HepG2 (cell line): Measurements from ENCODE around the gene ZNF10. TPM values are rescaled to one million over a fixed set of nuclear protein-coding genes. Genes with fewer than 3 reads are reported as not detected.

Source experiments
- ATF1 ChIP-seq: IDR thresholded peaks from 2 replicates; pipeline ENCODE4 v1.6.1; 2016; ENCODE audit warnings: mild to moderate bottlenecking, control low read depth
- ATRX ChIP-seq: sonication (generic); formaldehyde crosslinking; IDR thresholded peaks from 2 replicates; pipeline ENCODE4 v1.4.0; 2020; ENCODE audit warnings: missing genetic modification reagents, borderline replicate concordance
- DNMT1 ChIP-seq: sonication (generic); formaldehyde crosslinking; IDR thresholded peaks from 2 replicates; pipeline ENCODE4 v1.5.1; 2020; ENCODE audit warnings: mild to moderate bottlenecking, missing genetic modification reagents
- JUND ChIP-seq: sonication (generic); formaldehyde crosslinking; IDR thresholded peaks from 2 replicates; pipeline ENCODE4 v1.8.0; 2022; ENCODE audit warnings: mild to moderate bottlenecking, missing genetic modification reagents
- KLF15 ChIP-seq: sonication (generic); formaldehyde crosslinking; IDR thresholded peaks from 2 replicates; pipeline ENCODE4 v1.8.1; 2023; ENCODE audit warnings: borderline replicate concordance, mild to moderate bottlenecking, inconsistent platforms, missing genetic modification reagents, mixed read lengths
- NPAS2 ChIP-seq: sonication (generic); formaldehyde crosslinking; IDR thresholded peaks from 2 replicates; pipeline ENCODE4 v1.8.0; 2022; ENCODE audit warnings: mild to moderate bottlenecking, missing genetic modification reagents, borderline replicate concordance
- RXRA ChIP-seq: sonication (generic); formaldehyde crosslinking; IDR thresholded peaks from 2 replicates; pipeline ENCODE4 v1.5.1; 2020; ENCODE audit warnings: missing genetic modification reagents
- SMC3 ChIP-seq: IDR thresholded peaks from 2 replicates; pipeline ENCODE4 v1.6.1; 2011; ENCODE audit warnings: low read length, improper control_type of control experiment
- SNAPC2 ChIP-seq: sonication (generic); formaldehyde crosslinking; IDR thresholded peaks from 2 replicates; pipeline ENCODE4 v1.8.1; 2022; ENCODE audit warnings: mild to moderate bottlenecking, missing genetic modification reagents
- SOX6 ChIP-seq, 2 experiments: fragments of 450-650 bp in 1 of 2; sonication (generic) in 1 of 2; formaldehyde crosslinking in 1 of 2; IDR thresholded peaks; 2 replicates each; pipeline versions ENCODE4 v1.4.0 to v1.6.1; 2017 to 2020; ENCODE audit warnings: antibody characterized with exemption in 1 of 2, mild to moderate bottlenecking in 1 of 2, missing genetic modification reagents in 1 of 2
- ZBTB7B ChIP-seq: sonication (generic); formaldehyde crosslinking; IDR thresholded peaks from 2 replicates; pipeline ENCODE4 v1.4.0; 2020; ENCODE audit warnings: missing genetic modification reagents
- ZNF33A ChIP-seq: sonication (generic); formaldehyde crosslinking; IDR thresholded peaks from 2 replicates; pipeline ENCODE4 v1.5.1; 2020; ENCODE audit warnings: missing genetic modification reagents, mild to moderate bottlenecking, moderate library complexity, borderline replicate concordance
- ZNF446 ChIP-seq: sonication (generic); formaldehyde crosslinking; IDR thresholded peaks from 2 replicates; pipeline ENCODE4 v1.5.0; 2020; ENCODE audit warnings: mild to moderate bottlenecking, missing genetic modification reagents
- ZNF567 ChIP-seq: sonication (generic); formaldehyde crosslinking; IDR thresholded peaks from 2 replicates; pipeline ENCODE4 v1.8.1; 2023; ENCODE audit warnings: mild to moderate bottlenecking, missing genetic modification reagents, borderline replicate concordance
- ZNF629 ChIP-seq: sonication (generic); formaldehyde crosslinking; conservative IDR thresholded peaks from 2 replicates; pipeline ENCODE4 v1.5.0; 2020; ENCODE audit warnings: missing genetic modification reagents
- ZNF737 ChIP-seq: sonication (generic); formaldehyde crosslinking; IDR thresholded peaks from 2 replicates; pipeline ENCODE4 v1.5.0; 2020; ENCODE audit warnings: missing genetic modification reagents, mild to moderate bottlenecking, borderline replicate concordance
- ZSCAN31 ChIP-seq: sonication (generic); formaldehyde crosslinking; IDR thresholded peaks from 2 replicates; pipeline ENCODE4 v1.5.0; 2020; ENCODE audit warnings: low read depth, mild to moderate bottlenecking, missing genetic modification reagents
- polyA plus RNA-seq, 8 experiments: library from polyadenylated mRNA; depleted of rRNA in 3 of 8; stranded (reverse) in 7 of 8; unstranded in 1 of 8; fragments of >200 nt; fragmentation: Illumina TruSeq in 4 of 8; extraction: Trizol in 4 of 8; gene quantifications; 2 replicates each; pipeline versions ENCODE4 v1.2.1 to v1.2.3, GENCODE V29; 2011 to 2016; ENCODE audit warnings: low read depth in 4 of 8, missing spikeins in 1 of 8, mixed read lengths in 1 of 8; ENCODE audit not compliant: insufficient read depth in 1 of 8
- total RNA-seq, 5 experiments: library from RNA; depleted of rRNA; stranded (reverse); fragments of >200 nt; fragmentation: Illumina TruSeq; extraction: Trizol; gene quantifications; 2 replicates each; pipeline ENCODE4 v1.2.3, GENCODE V29; 2016; ENCODE audit warnings: low read depth in 1 of 5
- TF ChIP-seq, protein P1 (sequence below): sonication (generic); formaldehyde crosslinking; IDR thresholded peaks from 2 replicates; pipeline ENCODE4 v1.4.0; 2020; ENCODE audit warnings: mild to moderate bottlenecking, missing genetic modification reagents
- TF ChIP-seq, protein P2 (sequence below): sonication (generic); formaldehyde crosslinking; IDR thresholded peaks from 2 replicates; pipeline ENCODE4 v1.4.0; 2020; ENCODE audit warnings: missing genetic modification reagents
- TF ChIP-seq, protein P3 (sequence below): IDR thresholded peaks from 2 replicates; pipeline ENCODE4 v1.6.1; 2016
- TF ChIP-seq, protein P4 (sequence below): IDR thresholded peaks from 2 replicates; pipeline ENCODE4 v1.6.1; 2016; ENCODE audit warnings: missing compliant biosample characterization, missing genetic modification reagents, borderline replicate concordance
- TF ChIP-seq, protein P5 (sequence below): IDR thresholded peaks from 2 replicates; pipeline ENCODE4 v1.6.1; 2016; ENCODE audit warnings: low read depth
- TF ChIP-seq, protein P6 (sequence below): IDR thresholded peaks from 2 replicates; pipeline ENCODE4 v1.6.1; 2016; ENCODE audit warnings: missing biosample characterization, missing genetic modification reagents, low read depth

ZNF10 gene
- total and polyA plus RNA-seq, 2 of the 13 experiments (the other 11 are each of a cell fraction or from before 2014, with no cell fraction given), result 2.9 to 6.5 TPM

DNA sequence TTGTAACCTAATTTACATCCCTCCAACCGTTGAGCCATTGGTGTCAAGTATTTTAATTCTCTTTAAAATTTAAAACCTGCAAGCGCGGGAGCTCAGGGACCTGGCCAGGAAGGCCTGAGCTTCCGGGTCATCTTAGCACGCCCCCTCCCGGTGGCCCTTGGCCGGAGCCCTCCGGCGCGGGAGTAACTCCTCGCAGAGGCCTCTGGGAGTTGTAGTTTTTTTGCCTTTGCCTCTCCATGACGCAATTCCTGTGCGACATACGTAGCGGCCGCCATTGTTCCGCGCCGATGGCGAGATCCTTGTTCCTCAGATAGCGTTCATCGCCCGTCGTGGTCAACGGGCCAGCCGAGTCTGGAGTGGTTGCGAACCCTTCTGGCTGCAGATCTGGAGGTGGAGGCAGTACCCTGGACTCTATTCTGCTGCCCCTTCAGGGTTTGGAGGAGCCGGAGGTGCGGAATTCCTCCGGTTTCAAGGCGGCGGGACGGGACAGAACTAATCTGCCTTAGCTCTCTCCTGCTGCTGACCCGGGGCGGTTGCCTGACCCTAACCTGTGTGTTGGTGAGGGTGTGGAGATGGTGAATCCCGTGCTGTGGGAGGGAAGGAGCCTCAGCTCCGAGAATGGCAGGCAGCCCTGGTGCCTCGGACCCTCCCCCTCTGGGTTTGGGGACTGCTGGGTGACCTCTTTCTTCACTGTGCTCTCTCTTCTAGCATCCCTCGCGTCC lies 51.0 kb downstream of the ZNF10 start, which contains the start of gene ZNF268 (continued):
- TF ChIP-seq JUND (CRISPR knock-in tag) (no peak), ZNF446 (CRISPR knock-in tag) (no peak), ZNF737 (no peak), SOX6 (IDR thresholded peaks at IDR 0.05) (no peak), SOX6 (CRISPR knock-in tag; IDR thresholded peaks at IDR 0.05) (peak; percentile 34; the same call in 1 of the 2 replicates), SNAPC2 (CRISPR knock-in tag) (no peak), RXRA (CRISPR knock-in tag) (no peak), ZSCAN31 (CRISPR knock-in tag) (peak; percentile 80; the same call in 1 of the 2 replicates), ZNF629 (CRISPR knock-in tag) (no peak), ATRX (no peak), ATF1 (CRISPR knock-in tag) (peak; percentile 99), DNMT1 (CRISPR knock-in tag) (no peak), KLF15 (no peak), NPAS2 (CRISPR knock-in tag) (no peak), ZNF567 (CRISPR knock-in tag) (no peak), SMC3 (peak; percentile 13; the same call in 1 of the 2 replicates), ZNF33A (no peak), ZBTB7B (CRISPR knock-in tag) (no peak)
- TF ChIP-seq, protein P1, sequence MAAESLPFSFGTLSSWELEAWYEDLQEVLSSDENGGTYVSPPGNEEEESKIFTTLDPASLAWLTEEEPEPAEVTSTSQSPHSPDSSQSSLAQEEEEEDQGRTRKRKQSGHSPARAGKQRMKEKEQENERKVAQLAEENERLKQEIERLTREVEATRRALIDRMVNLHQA (CRISPR knock-in tag), result no peak
- TF ChIP-seq, protein P2, sequence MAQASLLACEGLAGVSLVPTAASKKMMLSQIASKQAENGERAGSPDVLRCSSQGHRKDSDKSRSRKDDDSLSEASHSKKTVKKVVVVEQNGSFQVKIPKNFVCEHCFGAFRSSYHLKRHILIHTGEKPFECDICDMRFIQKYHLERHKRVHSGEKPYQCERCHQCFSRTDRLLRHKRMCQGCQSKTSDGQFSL (CRISPR knock-in tag), result no peak
- TF ChIP-seq, protein P3, sequence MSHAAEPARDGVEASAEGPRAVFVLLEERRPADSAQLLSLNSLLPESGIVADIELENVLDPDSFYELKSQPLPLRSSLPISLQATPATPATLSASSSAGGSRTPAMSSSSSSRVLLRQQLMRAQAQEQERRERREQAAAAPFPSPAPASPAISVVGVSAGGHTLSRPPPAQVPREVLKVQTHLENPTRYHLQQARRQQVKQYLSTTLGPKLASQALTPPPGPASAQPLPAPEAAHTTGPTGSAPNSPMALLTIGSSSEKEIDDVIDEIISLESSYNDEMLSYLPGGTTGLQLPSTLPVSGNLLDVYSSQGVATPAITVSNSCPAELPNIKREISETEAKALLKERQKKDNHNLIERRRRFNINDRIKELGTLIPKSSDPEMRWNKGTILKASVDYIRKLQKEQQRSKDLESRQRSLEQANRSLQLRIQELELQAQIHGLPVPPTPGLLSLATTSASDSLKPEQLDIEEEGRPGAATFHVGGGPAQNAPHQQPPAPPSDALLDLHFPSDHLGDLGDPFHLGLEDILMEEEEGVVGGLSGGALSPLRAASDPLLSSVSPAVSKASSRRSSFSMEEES (CRISPR knock-in tag), result peak; percentile 27; the same call in 1 of the 2 replicates
- TF ChIP-seq, protein P4, sequence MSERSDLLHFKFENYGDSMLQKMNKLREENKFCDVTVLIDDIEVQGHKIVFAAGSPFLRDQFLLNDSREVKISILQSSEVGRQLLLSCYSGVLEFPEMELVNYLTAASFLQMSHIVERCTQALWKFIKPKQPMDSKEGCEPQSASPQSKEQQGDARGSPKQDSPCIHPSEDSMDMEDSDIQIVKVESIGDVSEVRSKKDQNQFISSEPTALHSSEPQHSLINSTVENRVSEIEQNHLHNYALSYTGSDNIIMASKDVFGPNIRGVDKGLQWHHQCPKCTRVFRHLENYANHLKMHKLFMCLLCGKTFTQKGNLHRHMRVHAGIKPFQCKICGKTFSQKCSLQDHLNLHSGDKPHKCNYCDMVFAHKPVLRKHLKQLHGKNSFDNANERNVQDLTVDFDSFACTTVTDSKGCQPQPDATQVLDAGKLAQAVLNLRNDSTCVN, result peak; percentile 44; the same call in 1 of the 2 replicates
- TF ChIP-seq, protein P5, sequence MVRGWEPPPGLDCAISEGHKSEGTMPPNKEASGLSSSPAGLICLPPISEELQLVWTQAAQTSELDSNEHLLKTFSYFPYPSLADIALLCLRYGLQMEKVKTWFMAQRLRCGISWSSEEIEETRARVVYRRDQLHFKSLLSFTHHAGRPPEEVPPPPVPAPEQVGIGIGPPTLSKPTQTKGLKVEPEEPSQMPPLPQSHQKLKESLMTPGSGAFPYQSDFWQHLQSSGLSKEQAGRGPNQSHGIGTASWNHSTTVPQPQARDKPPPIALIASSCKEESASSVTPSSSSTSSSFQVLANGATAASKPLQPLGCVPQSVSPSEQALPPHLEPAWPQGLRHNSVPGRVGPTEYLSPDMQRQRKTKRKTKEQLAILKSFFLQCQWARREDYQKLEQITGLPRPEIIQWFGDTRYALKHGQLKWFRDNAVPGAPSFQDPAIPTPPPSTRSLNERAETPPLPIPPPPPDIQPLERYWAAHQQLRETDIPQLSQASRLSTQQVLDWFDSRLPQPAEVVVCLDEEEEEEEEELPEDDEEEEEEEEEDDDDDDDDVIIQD (CRISPR knock-in tag), result peak; percentile 51; the same call in 1 of the 2 replicates
- TF ChIP-seq, protein P6, sequence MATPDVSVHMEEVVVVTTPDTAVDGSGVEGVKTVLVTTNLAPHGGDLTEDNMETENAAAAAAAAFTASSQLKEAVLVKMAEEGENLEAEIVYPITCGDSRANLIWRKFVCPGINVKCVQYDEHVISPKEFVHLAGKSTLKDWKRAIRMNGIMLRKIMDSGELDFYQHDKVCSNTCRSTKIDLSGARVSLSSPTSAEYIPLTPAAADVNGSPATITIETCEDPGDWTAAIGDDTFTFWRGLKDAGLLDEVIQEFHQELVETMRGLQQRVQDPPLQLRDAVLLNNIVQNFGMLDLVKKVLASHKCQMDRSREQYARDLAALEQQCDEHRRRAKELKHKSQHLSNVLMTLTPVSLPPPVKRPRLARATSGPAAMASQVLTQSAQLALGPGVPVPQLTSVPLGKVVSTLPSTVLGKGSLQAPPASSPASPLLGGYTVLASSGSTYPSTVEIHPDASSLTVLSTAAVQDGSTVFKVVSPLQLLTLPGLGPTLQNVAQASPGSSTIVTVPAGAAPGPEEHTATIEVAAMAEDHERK, result peak; percentile 81
